ENCODE measurements around the gene HSPA1L.

- TF ChIP-seq TCF4 (CRISPR knock-in tag; IDR thresholded peaks at IDR 0.05; ENCODE audit: borderline replicate concordance): no peak
- TF ChIP-seq CSDC2 (CRISPR knock-in tag; IDR thresholded peaks at IDR 0.05): 0 out of 2 replicates have a peak, but pooled peaks have one; percentile 20
- peak; percentile 64; the same call in 1 of the 2 replicates for TF ChIP-seq PATZ1 (CRISPR knock-in tag; IDR thresholded peaks at IDR 0.05; ENCODE audit: borderline replicate concordance)
- no peak for TF ChIP-seq ARNTL (CRISPR knock-in tag; IDR thresholded peaks at IDR 0.05; ENCODE audit: borderline replicate concordance, low read depth)
- no peak; the same call in 1 of the 2 replicates for TF ChIP-seq ZFP3 (CRISPR knock-in tag; IDR thresholded peaks at IDR 0.05)
- peak; percentile 41; the same call in 1 of the 2 replicates for TF ChIP-seq ZFP30 (CRISPR knock-in tag; IDR thresholded peaks at IDR 0.05)
- TF ChIP-seq BACH2 (CRISPR knock-in tag; IDR thresholded peaks at IDR 0.05; ENCODE audit: borderline replicate concordance): no peak
- TF ChIP-seq ZNF8 (CRISPR knock-in tag; IDR thresholded peaks at IDR 0.05): no peak
- no peak; the same call in 1 of the 2 replicates for TF ChIP-seq ISL1 (CRISPR knock-in tag; IDR thresholded peaks at IDR 0.05)
- TF ChIP-seq, protein P1, sequence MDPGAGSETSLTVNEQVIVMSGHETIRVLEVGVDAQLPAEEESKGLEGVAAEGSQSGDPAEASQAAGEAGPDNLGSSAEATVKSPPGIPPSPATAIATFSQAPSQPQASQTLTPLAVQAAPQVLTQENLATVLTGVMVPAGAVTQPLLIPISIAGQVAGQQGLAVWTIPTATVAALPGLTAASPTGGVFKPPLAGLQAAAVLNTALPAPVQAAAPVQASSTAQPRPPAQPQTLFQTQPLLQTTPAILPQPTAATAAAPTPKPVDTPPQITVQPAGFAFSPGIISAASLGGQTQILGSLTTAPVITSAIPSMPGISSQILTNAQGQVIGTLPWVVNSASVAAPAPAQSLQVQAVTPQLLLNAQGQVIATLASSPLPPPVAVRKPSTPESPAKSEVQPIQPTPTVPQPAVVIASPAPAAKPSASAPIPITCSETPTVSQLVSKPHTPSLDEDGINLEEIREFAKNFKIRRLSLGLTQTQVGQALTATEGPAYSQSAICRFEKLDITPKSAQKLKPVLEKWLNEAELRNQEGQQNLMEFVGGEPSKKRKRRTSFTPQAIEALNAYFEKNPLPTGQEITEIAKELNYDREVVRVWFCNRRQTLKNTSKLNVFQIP (CRISPR knock-in tag; IDR thresholded peaks at IDR 0.05; ENCODE audit: borderline replicate concordance, low read depth): no peak
- TF ChIP-seq ZC3H10 (CRISPR knock-in tag; IDR thresholded peaks at IDR 0.05): no peak
Observed at GRCh38 chr6:31834367-31835250, 19.5 kb upstream of the HSPA1L start.
